Activated T-helper 1 cell treated with anti-CD3 and anti-CD28 coated beads, Interleukin-2, amount 50 U/mL, for 16 hours (primary cell): ENCODE measurements around the gene SLIT1.

Source experiments
- DNase-seq, 2 donors: peaks; one replicate each; pipeline ENCODE4 v3.0.0-alpha.2; 2020; ENCODE audit warnings: low read depth in 1 of 2, low spot score in 1 of 2

Gene SLIT1

GRCh38 chr10:96982149-96982930 is 203.4 kb downstream of the SLIT1 start:
- DNase-seq = no peak

- DNase-seq = no peak
Measured at GRCh38 chr10:96978621-96979154, 207.1 kb downstream of the SLIT1 start.

- DNase-seq = no peak
Measured at GRCh38 chr10:96975136-96975535, 210.6 kb downstream of the SLIT1 start.

GRCh38 chr10:96973809-96974747 is 211.7 kb downstream of the SLIT1 start:
- no peak for DNase-seq

- DNase-seq = no peak
Measured at GRCh38 chr10:96972264-96972663, 213.5 kb downstream of the SLIT1 start.

- DNase-seq = no peak
Measured at GRCh38 chr10:96971324-96971723, 214.4 kb downstream of the SLIT1 start.

- no peak for DNase-seq
Measured at GRCh38 chr10:96968682-96969423, 216.9 kb downstream of the SLIT1 start.

GRCh38 chr10:96967847-96968246 is 217.9 kb downstream of the SLIT1 start:
- no peak for DNase-seq

GRCh38 chr10:96964131-96964530 is 221.6 kb downstream of the SLIT1 start:
- no peak for DNase-seq

- no peak for DNase-seq
Measured at GRCh38 chr10:96960872-96961271, 224.9 kb downstream of the SLIT1 start.

GRCh38 chr10:96959733-96960132 is 226.0 kb downstream of the SLIT1 start:
- no peak for DNase-seq

- no peak for DNase-seq
Measured at GRCh38 chr10:96958071-96958470, 227.7 kb downstream of the SLIT1 start.

- no peak for DNase-seq
Measured at GRCh38 chr10:96955794-96956193, 230.0 kb downstream of the SLIT1 start.

- DNase-seq = no peak
Measured at GRCh38 chr10:96951954-96952353, 233.8 kb downstream of the SLIT1 start.

- no peak for DNase-seq
Measured at GRCh38 chr10:96949039-96949683, 236.6 kb downstream of the SLIT1 start.
